ENCODE results near the gene DOCK6. TPM values are rescaled to one million over a fixed set of nuclear protein-coding genes. Genes with fewer than 3 reads are reported as not detected.
A peak's percentile ranks its signal among the peaks of the same experiment; 100 is the strongest.

The DOCK6 gene
- total and polyA plus RNA-seq, 2 of the 13 experiments (the other 11 are each of a cell fraction or from before 2014, with no cell fraction given), result 5.4 to 38.1 TPM

DNA sequence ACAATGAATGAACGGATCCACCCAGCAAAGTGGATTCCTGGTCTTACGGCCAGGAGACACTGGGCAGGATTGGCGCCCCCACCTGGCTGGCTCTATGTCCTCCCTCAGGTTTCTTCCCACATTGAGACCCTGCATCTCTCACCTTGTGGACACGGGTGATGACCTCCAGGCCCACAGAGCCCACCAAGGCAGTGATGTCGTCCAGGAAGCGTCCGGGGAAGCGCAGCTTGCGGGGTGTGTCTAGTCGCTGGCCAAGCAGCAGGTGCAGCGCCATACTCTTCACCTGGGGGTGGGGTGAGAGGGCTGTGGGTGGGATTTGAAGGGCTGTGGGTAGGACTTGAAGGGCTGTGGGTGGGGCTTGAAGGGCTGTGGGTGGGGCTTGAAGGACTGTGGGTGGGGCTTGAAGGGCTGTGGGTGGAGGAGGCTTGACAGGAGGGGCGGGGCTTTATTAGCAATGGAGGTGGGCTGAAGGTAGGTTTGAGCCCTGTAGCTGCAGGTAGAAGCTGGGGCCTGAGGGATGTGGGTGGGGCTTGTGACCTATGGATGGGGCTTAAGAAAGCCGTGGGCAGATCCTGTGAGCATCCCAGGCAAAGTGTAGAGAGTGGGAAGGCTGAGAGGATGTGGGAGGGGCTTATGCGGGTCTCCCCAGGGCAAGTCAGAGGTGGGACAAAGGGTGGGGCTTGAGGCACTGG lies 35.0 kb downstream of the DOCK6 start (continued):
- TF ChIP-seq, protein P1, sequence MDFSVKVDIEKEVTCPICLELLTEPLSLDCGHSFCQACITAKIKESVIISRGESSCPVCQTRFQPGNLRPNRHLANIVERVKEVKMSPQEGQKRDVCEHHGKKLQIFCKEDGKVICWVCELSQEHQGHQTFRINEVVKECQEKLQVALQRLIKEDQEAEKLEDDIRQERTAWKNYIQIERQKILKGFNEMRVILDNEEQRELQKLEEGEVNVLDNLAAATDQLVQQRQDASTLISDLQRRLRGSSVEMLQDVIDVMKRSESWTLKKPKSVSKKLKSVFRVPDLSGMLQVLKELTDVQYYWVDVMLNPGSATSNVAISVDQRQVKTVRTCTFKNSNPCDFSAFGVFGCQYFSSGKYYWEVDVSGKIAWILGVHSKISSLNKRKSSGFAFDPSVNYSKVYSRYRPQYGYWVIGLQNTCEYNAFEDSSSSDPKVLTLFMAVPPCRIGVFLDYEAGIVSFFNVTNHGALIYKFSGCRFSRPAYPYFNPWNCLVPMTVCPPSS (IDR thresholded peaks at IDR 0.05), result no peak

DNA sequence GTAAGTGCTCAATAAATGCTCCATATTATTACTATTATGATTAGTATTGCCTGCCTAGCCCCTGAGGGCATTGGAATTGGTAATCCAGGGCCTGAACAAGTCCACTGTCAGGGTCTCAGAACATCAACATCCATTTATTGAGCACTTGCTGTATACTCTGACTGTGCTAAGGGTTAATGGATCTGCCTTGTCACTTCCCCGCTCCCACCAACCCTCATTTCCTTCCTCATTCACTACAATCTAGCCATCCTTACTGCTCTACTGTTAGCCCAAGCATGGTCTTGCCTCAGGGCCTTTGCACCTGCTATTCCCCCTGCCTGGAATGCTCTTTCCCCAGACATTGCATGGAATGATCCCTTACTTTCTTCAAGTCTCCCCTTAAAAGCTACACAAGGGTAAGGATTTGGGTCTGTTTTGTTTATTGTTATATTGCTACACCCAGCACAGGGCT lies 35.6 kb downstream of the DOCK6 start:
- 92% methylated on average over 1 of the region's 1 CpG for WGBS (ENCODE audit: low lambda C conversion rate)
- CTCF ChIA-PET (ENCODE audit: low intra/inter-chr PET ratio, low total read pairs), result no interaction called here
- TF ChIP-seq ZHX2 (IDR thresholded peaks at IDR 0.05; ENCODE audit: low read depth) (no peak), ZHX2 (CRISPR knock-in tag; IDR thresholded peaks at IDR 0.05; ENCODE audit: borderline replicate concordance) (no peak), YEATS4 (CRISPR knock-in tag; IDR thresholded peaks at IDR 0.05; ENCODE audit: borderline replicate concordance) (no peak), ZMYM3 (CRISPR knock-in tag; IDR thresholded peaks at IDR 0.05) (peak; percentile 56), ZSCAN12 (CRISPR knock-in tag; IDR thresholded peaks at IDR 0.05) (no peak), FLYWCH1 (CRISPR knock-in tag; IDR thresholded peaks at IDR 0.05) (no peak), ZFY (CRISPR knock-in tag; IDR thresholded peaks at IDR 0.05) (no peak), CBFB (CRISPR knock-in tag; IDR thresholded peaks at IDR 0.05) (no peak), TFDP2 (CRISPR knock-in tag; IDR thresholded peaks at IDR 0.05) (no peak)
- TF ChIP-seq, protein P2, sequence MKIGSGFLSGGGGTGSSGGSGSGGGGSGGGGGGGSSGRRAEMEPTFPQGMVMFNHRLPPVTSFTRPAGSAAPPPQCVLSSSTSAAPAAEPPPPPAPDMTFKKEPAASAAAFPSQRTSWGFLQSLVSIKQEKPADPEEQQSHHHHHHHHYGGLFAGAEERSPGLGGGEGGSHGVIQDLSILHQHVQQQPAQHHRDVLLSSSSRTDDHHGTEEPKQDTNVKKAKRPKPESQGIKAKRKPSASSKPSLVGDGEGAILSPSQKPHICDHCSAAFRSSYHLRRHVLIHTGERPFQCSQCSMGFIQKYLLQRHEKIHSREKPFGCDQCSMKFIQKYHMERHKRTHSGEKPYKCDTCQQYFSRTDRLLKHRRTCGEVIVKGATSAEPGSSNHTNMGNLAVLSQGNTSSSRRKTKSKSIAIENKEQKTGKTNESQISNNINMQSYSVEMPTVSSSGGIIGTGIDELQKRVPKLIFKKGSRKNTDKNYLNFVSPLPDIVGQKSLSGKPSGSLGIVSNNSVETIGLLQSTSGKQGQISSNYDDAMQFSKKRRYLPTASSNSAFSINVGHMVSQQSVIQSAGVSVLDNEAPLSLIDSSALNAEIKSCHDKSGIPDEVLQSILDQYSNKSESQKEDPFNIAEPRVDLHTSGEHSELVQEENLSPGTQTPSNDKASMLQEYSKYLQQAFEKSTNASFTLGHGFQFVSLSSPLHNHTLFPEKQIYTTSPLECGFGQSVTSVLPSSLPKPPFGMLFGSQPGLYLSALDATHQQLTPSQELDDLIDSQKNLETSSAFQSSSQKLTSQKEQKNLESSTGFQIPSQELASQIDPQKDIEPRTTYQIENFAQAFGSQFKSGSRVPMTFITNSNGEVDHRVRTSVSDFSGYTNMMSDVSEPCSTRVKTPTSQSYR (CRISPR knock-in tag; IDR thresholded peaks at IDR 0.05; ENCODE audit: borderline replicate concordance), result no peak

More for the DNA sequence above, 35.6 kb downstream of the DOCK6 start:
- H2AFZ ChIP-seq (ENCODE audit: low read length), result no peak overlapping the region
- POLR2A ChIA-PET, result no interaction called here
- ATAC-seq (no peak), FAIRE-seq (no peak), DNase-seq (ENCODE audit: low spot score) (no peak)
- no peak overlapping the region for H3K4me2 ChIP-seq (ENCODE audit: low read depth, low read length)
- peaks cover 3 to 15% of the 10 kb centered on the region in 2 experiments; a peak in 3 of 5 replicates for H3K36me3 ChIP-seq (replicated peaks in 1 of 2; ENCODE audit: control insufficient read depth in 1 of 2, insufficient read depth in 2 of 2, low read length in 2 of 2)
- BruUV-seq (replicated peaks), result no TSS peak
- no peaks in the 10 kb centered on the region for H4K20me1 ChIP-seq (ENCODE audit: insufficient read depth, low read length)
- no peak overlapping the region for H3K4me3 ChIP-seq (replicated peaks in 1 of 3; ENCODE audit: insufficient read depth in 1 of 3, low read depth in 2 of 3, low read length in 3 of 3)
- in situ Hi-C loops (cut with HindIII; ENCODE audit: extremely low pct_ligation_motif_present, low pct_unique_long_range_greater_than_20kb) (no loop called here), intact Hi-C loops (cut with micrococcal nuclease; ENCODE audit: unreplicated experiment) (loop anchor here (1.0 kb wide), 1 partner anchor 13 kb away; the partner anchor contains the start of gene ANGPTL8)
- no peaks in the 10 kb centered on the region for H3K9me3 ChIP-seq (ENCODE audit: low read length)
- H3K4me1 ChIP-seq (ENCODE audit: insufficient read depth, low read length), result peaks cover 16% of the 10 kb centered on the region
- H3K79me2 ChIP-seq (ENCODE audit: insufficient read depth, low read length), result no peaks in the 10 kb centered on the region
- no peak overlapping the region for H3K9ac ChIP-seq (ENCODE audit: insufficient read depth, low read depth, low read length)
- H3K27ac ChIP-seq (ENCODE audit: extremely low read length, insufficient read depth, low read length), result no peak overlapping the region
- H3K27me3 ChIP-seq (ENCODE audit: control insufficient read depth in 1 of 2, insufficient read depth in 2 of 2, low read length in 2 of 2), result no peaks in the 10 kb centered on the region

Measured in HepG2 (cell line).